Ovary (tissue), 3 donors: ENCODE results near the gene ASB1.

Source experiments
- CTCF ChIP-seq, 3 donors: fragments of 450-650 bp in 2 of 3; fragments of 200-600 bp in 1 of 3; IDR thresholded peaks; one replicate each; pipeline versions ENCODE4 v1.5.1 to v1.8.0; 2016 to 2022; ENCODE audit warnings: antibody characterized with exemption in 3 of 3, mild to moderate bottlenecking in 1 of 3
- POLR2A ChIP-seq: fragments of 450-650 bp; IDR thresholded peaks from one replicate; pipeline ENCODE4 v1.6.1; 2017; ENCODE audit warnings: antibody characterized with exemption, mild to moderate bottlenecking, moderate library complexity
- donor health status: DM: no; HTN: no; CAD: no.

- no peak for TF ChIP-seq CTCF (IDR thresholded peaks at IDR 0.05)
- TF ChIP-seq POLR2A, result no peak
Measured at GRCh38 chr2:238433300-238433915, 6.7 kb downstream of the ASB1 start.
